HS-27A (cell line): ENCODE data around the gene KCNMB2.

Experiments used
- DNase-seq: peaks from one replicate; pipeline ENCODE4 v3.0.0-alpha.2; 2012; ENCODE audit warnings: low read depth, missing footprints

The KCNMB2 gene

DNA sequence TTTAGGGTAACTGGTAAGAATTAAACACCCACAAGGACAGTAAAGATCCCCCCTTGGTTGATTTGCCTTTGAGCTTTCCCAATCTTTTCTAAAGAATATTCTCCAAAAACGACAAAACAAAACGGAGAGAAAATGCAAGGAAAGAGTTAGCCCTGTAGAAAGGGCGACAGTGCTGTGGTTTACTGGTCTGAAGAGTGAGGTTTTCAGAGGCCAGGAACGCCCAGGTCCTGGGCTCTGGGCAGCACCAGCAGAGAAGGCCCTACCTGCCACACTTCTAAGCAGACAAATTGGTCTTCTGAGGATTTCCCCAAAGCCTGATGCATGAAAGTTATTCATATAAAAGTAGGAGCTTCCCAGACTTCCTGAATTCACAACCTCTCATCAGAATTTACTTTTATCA lies 119.3 kb downstream of the KCNMB2 start:
- DNase-seq, result no peak

DNA sequence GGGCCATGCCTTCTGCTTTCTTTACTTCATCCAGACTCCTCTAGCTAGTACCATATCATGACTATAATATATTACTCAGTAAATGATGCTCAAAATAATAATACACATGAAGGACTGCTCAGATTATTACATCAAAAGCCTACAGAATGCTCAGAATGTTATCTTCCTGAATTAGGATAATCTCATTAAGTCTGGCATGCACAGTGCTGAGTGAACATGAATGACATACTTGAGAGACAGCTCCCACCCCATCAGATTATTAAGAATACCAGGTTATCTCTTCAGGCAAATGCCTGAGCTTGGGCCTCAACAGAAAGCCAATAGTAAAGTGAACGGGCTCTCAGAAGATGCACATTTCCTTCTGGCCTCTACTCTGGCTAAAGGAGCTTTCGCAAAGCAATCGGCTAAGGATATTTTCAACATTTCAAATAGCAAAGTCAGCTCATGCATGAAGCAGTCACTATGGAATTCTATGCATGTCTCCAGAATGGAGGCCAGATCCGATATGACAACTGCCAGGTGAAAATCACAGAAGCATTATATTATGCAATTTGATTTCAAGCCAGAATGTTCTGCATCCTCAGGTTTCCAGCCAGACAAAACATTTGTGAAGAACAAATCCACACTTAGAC lies 122.6 kb downstream of the KCNMB2 start:
- DNase-seq, result no peak

- DNase-seq, result no peak
Measured at GRCh38 chr3:178663201-178663934, 127.1 kb downstream of the KCNMB2 start.

GRCh38 chr3:178665747-178666146 lies 129.5 kb downstream of the KCNMB2 start:
- no peak for DNase-seq

DNA sequence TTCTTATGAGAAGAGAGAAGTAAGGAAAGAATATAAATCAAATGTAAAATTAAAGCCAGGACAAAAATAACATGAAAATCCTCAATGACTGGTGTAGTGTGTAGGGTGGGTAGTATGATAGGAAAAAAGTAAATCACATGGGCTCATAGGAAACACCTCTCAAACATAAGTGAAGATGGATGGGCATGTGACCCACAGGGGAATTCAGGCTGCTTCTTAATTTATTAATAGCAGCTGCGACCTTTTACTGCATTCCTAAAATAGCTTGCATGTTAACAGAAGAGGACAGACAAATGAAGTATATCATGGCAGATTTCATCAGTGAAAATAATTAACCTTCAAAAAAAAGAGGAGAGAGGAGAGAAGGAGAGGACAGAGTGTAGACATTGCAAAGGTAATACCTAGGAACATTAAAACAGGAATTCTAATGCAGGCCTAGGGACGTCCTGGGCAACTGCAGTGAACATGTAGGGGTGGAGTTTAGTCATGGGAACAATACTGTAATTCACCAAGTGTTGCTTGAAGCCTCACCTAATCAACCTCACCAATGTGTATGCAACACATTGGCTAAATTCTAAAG lies 132.9 kb downstream of the KCNMB2 start:
- DNase-seq, result no peak

GRCh38 chr3:178669758-178670157 lies 133.5 kb downstream of the KCNMB2 start:
- DNase-seq, result no peak

DNA sequence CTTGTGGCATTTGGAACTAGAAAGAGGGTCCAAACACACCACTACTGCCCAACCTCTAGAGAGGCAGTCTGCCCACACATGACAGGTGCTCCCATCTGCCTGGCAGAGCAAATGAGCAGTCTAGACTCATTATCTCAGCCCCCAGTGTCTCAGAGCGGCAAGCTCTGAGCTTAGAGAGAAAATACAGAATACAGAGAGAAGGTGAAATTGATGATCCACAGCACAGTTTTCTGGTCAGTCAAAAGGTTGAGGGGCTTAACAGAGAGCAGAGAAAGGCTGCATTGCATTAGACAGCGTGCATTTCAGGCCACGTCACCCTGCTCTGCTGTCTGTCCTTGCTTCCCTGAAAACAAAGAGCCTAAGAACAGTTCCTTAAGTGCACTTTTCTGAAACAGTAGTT lies 135.1 kb downstream of the KCNMB2 start:
- DNase-seq, result no peak

- no peak for DNase-seq
Measured at GRCh38 chr3:178671791-178672190, 135.6 kb downstream of the KCNMB2 start.

- DNase-seq, result no peak
Measured at GRCh38 chr3:178672275-178672674, 136.0 kb downstream of the KCNMB2 start.

DNA sequence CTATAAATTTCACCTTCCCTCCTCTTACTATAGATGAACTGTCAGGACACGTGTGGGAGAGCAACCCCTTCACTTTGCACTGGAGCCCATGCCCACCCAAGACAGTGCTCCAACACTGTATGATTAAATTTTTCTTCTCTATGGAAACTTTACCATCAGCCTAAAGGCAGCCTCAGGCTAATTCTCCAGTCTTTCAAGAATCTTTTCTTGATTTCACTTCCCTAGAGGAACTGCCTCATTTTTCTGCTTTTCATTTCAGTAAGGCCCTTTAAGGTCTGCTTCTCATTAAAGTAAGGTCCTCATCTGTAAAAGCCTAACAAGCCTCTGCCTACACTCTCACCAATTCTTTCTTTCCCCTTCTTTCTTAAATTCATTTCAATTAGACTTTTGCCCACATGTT lies 137.3 kb downstream of the KCNMB2 start:
- DNase-seq, result no peak

DNA sequence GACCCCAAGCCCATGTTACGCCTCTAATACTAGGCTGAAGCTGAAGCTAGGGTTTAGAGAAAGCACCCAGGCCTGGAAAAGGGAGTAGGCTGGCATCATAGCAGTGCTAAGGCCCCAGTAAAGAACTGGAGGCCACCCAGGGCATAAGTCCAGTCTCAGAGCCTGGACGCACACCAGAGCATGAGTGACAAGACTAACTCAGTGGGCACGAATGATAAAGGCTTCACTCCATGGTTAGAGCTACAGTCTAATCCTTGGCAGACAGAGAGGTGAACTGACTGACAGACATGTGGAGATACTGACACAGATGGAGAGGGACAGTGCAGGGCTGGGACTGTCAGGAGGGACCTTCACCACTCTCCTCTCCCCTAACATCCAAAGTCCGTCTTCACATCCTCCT lies 139.8 kb downstream of the KCNMB2 start:
- no peak for DNase-seq

DNA sequence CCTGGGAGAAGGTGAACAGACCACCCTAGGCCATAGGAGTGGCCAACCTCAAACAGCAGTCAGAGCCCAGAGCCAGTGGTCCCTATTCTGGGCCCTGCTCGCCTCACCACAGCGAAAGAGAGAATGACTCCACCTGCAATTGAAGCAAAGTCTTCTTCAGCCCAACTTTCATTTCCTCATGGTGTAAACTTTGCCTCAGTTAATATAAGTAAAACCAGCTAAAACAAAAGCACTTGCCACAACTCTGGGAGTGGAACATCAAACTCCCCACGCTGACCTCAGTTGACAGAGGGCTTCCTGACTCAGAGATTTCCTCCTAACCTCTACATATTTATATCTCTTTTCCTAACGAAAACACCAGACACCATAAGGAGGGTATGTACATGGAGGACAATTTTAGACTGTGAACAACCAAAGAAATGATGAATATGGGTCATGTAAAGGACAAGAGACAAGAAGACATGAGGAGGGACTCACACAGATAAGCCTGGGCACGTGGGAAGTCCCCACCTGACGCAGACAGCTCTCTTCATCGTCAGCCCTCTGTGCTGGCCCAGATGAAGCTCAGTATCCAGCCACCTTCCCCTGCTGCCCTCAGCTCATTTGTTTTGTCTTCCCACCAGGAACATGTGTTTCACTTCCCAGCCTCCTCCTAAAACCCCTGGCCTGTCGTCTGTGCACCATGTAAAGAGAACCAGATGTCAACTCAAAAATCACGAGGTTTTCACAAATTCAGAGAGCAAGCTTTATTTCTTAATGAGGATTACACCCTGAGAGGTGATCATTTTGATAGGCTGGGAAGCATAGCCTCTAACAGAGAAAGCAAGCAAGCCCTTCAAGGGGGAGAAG lies 140.9 kb downstream of the KCNMB2 start:
- DNase-seq, result no peak

- DNase-seq, result no peak
Measured at GRCh38 chr3:178677961-178678360, 141.7 kb downstream of the KCNMB2 start.

DNA sequence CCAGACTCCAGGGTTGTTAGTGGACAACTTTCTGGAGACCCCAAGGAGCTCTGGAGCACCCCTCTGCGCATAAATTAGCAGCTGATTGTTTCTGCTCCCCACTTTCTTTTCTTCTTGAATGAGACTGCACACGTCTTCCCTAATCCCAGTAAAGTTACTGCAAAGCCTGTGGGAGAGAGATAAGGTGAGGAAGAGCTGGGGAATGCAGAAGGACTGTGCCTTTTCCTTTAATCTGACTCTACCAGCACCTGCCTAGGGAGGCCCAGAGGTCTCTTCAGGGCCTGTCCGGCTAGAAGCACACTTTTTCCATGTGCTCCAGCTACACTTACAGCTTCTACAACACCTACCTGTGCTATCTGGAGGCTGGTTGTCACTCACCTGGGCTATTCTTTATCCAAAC lies 143.8 kb downstream of the KCNMB2 start:
- no peak for DNase-seq

DNA sequence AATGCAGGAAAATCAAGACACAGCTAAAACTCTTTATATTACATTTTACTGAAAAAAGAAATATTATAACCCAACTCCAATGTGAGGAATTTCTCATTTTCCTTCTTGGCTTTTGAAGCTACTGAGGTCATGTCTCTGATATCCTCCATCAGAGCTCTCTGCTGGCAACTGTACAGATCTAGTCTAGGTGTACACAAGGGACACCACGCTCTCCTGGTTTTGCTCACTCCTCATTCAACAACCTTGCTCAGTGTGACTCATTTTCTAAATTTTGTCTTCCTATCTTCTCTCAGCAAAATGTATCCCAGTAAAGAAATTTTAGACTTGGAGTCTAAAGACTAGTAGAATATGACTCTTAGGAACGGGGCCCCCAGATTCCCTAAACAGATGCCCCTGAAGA lies 144.3 kb downstream of the KCNMB2 start:
- no peak for DNase-seq

- DNase-seq, result no peak
Measured at GRCh38 chr3:178684881-178685590, 148.8 kb downstream of the KCNMB2 start.

DNA sequence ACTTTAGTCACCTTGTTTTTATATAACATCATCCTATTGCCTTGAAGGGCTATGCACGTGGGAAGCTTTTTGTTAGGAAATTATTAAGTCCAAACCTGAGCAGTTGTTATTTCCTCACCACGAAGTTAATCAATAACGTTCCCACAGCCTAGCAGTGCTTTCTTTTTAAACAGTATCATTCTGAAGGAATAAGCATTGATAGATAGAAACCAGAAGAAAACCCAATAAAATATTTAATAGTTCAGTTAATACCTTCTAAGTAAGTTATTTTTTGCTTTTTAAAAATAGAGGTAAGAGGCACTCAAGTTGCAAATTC lies 149.3 kb downstream of the KCNMB2 start:
- no peak for DNase-seq

DNA sequence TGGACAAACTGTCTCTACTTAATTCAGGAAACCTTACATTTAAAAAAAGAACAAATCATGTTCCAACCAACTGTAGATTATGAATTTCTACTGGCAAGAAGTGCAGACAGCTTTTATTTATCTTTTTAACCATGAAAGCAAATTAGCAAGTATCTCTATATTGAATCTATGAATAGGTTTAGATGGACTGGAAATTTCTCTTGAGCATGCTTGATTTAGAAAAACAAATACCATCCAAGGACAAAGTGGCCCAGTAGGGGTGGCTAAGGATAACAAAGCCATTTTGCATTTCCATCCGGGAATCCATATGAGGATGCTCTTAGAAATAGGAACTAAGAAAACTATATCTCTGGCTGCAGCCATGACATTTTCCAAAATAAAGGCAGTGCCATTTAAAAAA lies 150.6 kb downstream of the KCNMB2 start:
- no peak for DNase-seq

GRCh38 chr3:178690571-178690970 lies 154.3 kb downstream of the KCNMB2 start:
- no peak for DNase-seq

- no peak for DNase-seq
Measured at GRCh38 chr3:178699364-178699763, 163.1 kb downstream of the KCNMB2 start.

DNA sequence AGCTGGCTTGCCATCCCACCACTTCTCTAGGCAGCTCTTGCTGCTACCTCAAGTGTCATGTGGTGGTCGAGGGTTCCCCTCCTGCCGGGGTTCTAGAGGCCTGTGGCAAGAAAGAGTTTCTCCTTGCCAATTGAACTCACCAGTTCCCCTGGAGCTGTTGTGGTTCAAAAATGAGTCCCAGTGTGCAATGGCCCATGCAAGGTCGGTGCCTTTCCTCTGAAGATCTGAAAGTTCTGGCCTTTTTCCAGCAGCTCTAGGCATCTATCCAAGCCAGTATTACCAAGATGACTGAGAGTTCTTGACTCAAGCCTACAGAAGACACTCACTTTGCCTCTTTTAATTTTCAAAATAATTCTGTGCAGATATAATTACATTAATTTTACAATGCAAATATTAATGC lies 163.6 kb downstream of the KCNMB2 start:
- no peak for DNase-seq

- peak; percentile 50 for DNase-seq
Measured at GRCh38 chr3:178703268-178703975, 167.2 kb downstream of the KCNMB2 start.
